ENCODE results near the gene SPAG16. TPM values are rescaled to one million over a fixed set of nuclear protein-coding genes. Genes with fewer than 3 reads are reported as not detected.

Gene SPAG16
- total and polyA plus RNA-seq, 2 donors (not counting 1 experiment from before 2014, with no cell fraction given): 24.1 to 36.8 TPM

- Histone ChIP-seq H3K36me3 (ENCODE audit: control insufficient read depth, insufficient read depth, low read length) (no peaks in the 10 kb centered on the region), H3K9ac (ENCODE audit: insufficient read depth, low read length) (no peak overlapping the region), H4K20me1 (ENCODE audit: control insufficient read depth, extremely low read depth, insufficient read depth, low read length) (no peaks in the 10 kb centered on the region), H3K27ac (ENCODE audit: insufficient read depth, low read length) (no peak overlapping the region), H3K9me3 (ENCODE audit: control insufficient read depth, insufficient read depth, low read depth, low read length) (no peaks in the 10 kb centered on the region), H3K4me1 (ENCODE audit: control insufficient read depth, extremely low read depth, insufficient read depth, low read length) (peaks cover 3% of the 10 kb centered on the region), H3K4me3 (replicated peaks in 1 of 4; ENCODE audit: control extremely low read depth in 1 of 4, insufficient read depth in 1 of 4, low read depth in 3 of 4, low read length in 4 of 4) (no peak overlapping the region), H2AFZ (ENCODE audit: low read length) (no peak overlapping the region), H3K27me3 (ENCODE audit: control insufficient read depth, insufficient read depth, low read length) (no peaks in the 10 kb centered on the region), H3K4me2 (ENCODE audit: extremely low read depth, insufficient read depth, low read length) (no peak overlapping the region), H3K79me2 (ENCODE audit: control insufficient read depth, insufficient read depth, low read length) (no peaks in the 10 kb centered on the region)
- DNase-seq (ENCODE audit: low read depth in 2 of 2): no peak
- TF ChIP-seq CTCF (conservative IDR thresholded peaks at IDR 0.05 in 1 of 2, IDR thresholded peaks at IDR 0.05 in 1 of 2; ENCODE audit: low read depth in 1 of 2, low read length in 2 of 2): no peak
- TF ChIP-seq EZH2 (IDR thresholded peaks at IDR 0.05; ENCODE audit: low read length, missing control alignments): no peak
These were observed 720.2 kb downstream of the SPAG16 start for GRCh38 chr2:214004463-214004862.

- no peak overlapping the region for H3K4me3 ChIP-seq (replicated peaks in 1 of 4; ENCODE audit: control extremely low read depth in 1 of 4, insufficient read depth in 1 of 4, low read depth in 3 of 4, low read length in 4 of 4)
- no peaks in the 10 kb centered on the region for H3K36me3 ChIP-seq (ENCODE audit: control insufficient read depth, insufficient read depth, low read length)
- DNase-seq (ENCODE audit: low read depth in 2 of 2): peak; percentile 24 to 33
- H3K79me2 ChIP-seq (ENCODE audit: control insufficient read depth, insufficient read depth, low read length): no peaks in the 10 kb centered on the region
- no peak for TF ChIP-seq EZH2 (IDR thresholded peaks at IDR 0.05; ENCODE audit: low read length, missing control alignments)
- TF ChIP-seq CTCF (conservative IDR thresholded peaks at IDR 0.05 in 1 of 2, IDR thresholded peaks at IDR 0.05 in 1 of 2; ENCODE audit: low read depth in 1 of 2, low read length in 2 of 2): no peak
- H3K27me3 ChIP-seq (ENCODE audit: control insufficient read depth, insufficient read depth, low read length): no peaks in the 10 kb centered on the region
- H3K9me3 ChIP-seq (ENCODE audit: control insufficient read depth, insufficient read depth, low read depth, low read length): no peaks in the 10 kb centered on the region
- H3K9ac ChIP-seq (ENCODE audit: insufficient read depth, low read length): no peak overlapping the region
- H3K4me1 ChIP-seq (ENCODE audit: control insufficient read depth, extremely low read depth, insufficient read depth, low read length): peaks cover 3% of the 10 kb centered on the region
- H4K20me1 ChIP-seq (ENCODE audit: control insufficient read depth, extremely low read depth, insufficient read depth, low read length): no peaks in the 10 kb centered on the region
- no peak overlapping the region for H2AFZ ChIP-seq (ENCODE audit: low read length)
- H3K4me2 ChIP-seq (ENCODE audit: extremely low read depth, insufficient read depth, low read length): no peak overlapping the region
- H3K27ac ChIP-seq (ENCODE audit: insufficient read depth, low read length): no peak overlapping the region
These were observed 721.1 kb downstream of the SPAG16 start for GRCh38 chr2:214005337-214005736.

- peak in 1 of 2 donors; percentile 23 for DNase-seq (ENCODE audit: low read depth in 2 of 2)
- no peaks in the 10 kb centered on the region for H3K27me3 ChIP-seq (ENCODE audit: control insufficient read depth, insufficient read depth, low read length)
- no peaks in the 10 kb centered on the region for H4K20me1 ChIP-seq (ENCODE audit: control insufficient read depth, extremely low read depth, insufficient read depth, low read length)
- H3K9ac ChIP-seq (ENCODE audit: insufficient read depth, low read length): no peak overlapping the region
- H3K4me2 ChIP-seq (ENCODE audit: extremely low read depth, insufficient read depth, low read length): no peak overlapping the region
- H3K4me1 ChIP-seq (ENCODE audit: control insufficient read depth, extremely low read depth, insufficient read depth, low read length): peaks cover 3% of the 10 kb centered on the region
- H3K36me3 ChIP-seq (ENCODE audit: control insufficient read depth, insufficient read depth, low read length): no peaks in the 10 kb centered on the region
- no peak overlapping the region for H3K27ac ChIP-seq (ENCODE audit: insufficient read depth, low read length)
- H3K4me3 ChIP-seq (replicated peaks in 1 of 4; ENCODE audit: control extremely low read depth in 1 of 4, insufficient read depth in 1 of 4, low read depth in 3 of 4, low read length in 4 of 4): no peak overlapping the region
- H2AFZ ChIP-seq (ENCODE audit: low read length): no peak overlapping the region
- no peaks in the 10 kb centered on the region for H3K9me3 ChIP-seq (ENCODE audit: control insufficient read depth, insufficient read depth, low read depth, low read length)
- TF ChIP-seq CTCF (conservative IDR thresholded peaks at IDR 0.05 in 1 of 2, IDR thresholded peaks at IDR 0.05 in 1 of 2; ENCODE audit: low read depth in 1 of 2, low read length in 2 of 2) (no peak), EZH2 (IDR thresholded peaks at IDR 0.05; ENCODE audit: low read length, missing control alignments) (no peak)
- no peaks in the 10 kb centered on the region for H3K79me2 ChIP-seq (ENCODE audit: control insufficient read depth, insufficient read depth, low read length)
These were observed 722.3 kb downstream of the SPAG16 start for GRCh38 chr2:214006601-214007000.

Measured in fibroblast of lung (primary cell).